Colonic mucosa (tissue), 4 donors: ENCODE results near the gene CFAP161. TPM values are rescaled to one million over a fixed set of nuclear protein-coding genes. Genes with fewer than 3 reads are reported as not detected.

Source experiments
- DNase-seq: peaks from one replicate; pipeline ENCODE4 v3.0.0-alpha.2; 2020
- H3K27ac ChIP-seq: fragments of 200-600 bp; one replicate; pipeline ENCODE4 v1.8.0; 2021
- H3K27me3 ChIP-seq: fragments of 200-600 bp; one replicate; pipeline ENCODE4 v1.8.0; 2021
- H3K36me3 ChIP-seq: fragments of 200-600 bp; one replicate; pipeline ENCODE4 v1.8.0; 2021
- H3K4me1 ChIP-seq: fragments of 200-600 bp; one replicate; pipeline ENCODE4 v1.8.0; 2021; ENCODE audit warnings: mild to moderate bottlenecking
- H3K4me3 ChIP-seq: fragments of 200-600 bp; one replicate; pipeline ENCODE4 v1.8.0; 2021
- H3K9ac ChIP-seq, 2 donors: one replicate each; pipeline ENCODE4 v1.7.0; 2013; ENCODE audit warnings: control low read depth in 2 of 2, low read depth in 2 of 2, low read length in 2 of 2
- H3K9me3 ChIP-seq: fragments of 200-600 bp; one replicate; pipeline ENCODE4 v1.8.0; 2021
- CTCF ChIP-seq: fragments of 200-600 bp; IDR thresholded peaks from one replicate; pipeline ENCODE4 v1.8.0; 2022; ENCODE audit warnings: antibody characterized with exemption, mild to moderate bottlenecking
- intact Hi-C: fragments of 100-400 bp; cut with DNase I; formaldehyde crosslinking; loops from one replicate; pipeline ENCODE4 v1.14.1; 2022
- total RNA-seq, 2 donors: library from RNA; stranded (reverse); fragmentation: NEBNext Ultra II Directional in 1 of 2; extraction: Animal tissue kit (Norgen Biotek cat#: 25700) in 1 of 2; gene quantifications; one replicate each; pipeline ENCODE4 v1.2.1, GENCODE V29; 2021
- donor health status: healthy.
- donor health status: DM: no; HTN: no; CAD: no.
- donor health status: DM: no; HTN: no; CAD: no.

Gene CFAP161
- total RNA-seq, 2 donors from 2014 or later: 0.21 TPM; not detected in 1

- TF ChIP-seq CTCF: no peak
- Histone ChIP-seq H3K27ac (no peak overlapping the region), H3K36me3 (no peaks in the 10 kb centered on the region), H3K4me1 (no peaks in the 10 kb centered on the region), H3K27me3 (no peaks in the 10 kb centered on the region), H3K9ac (no peak overlapping the region), H3K4me3 (no peak overlapping the region), H3K9me3 (no peaks in the 10 kb centered on the region)
- intact Hi-C loops: no loop called here
- DNase-seq: no peak
These were observed 55.7 kb downstream of the CFAP161 start for GRCh38 chr15:81189583-81190283.

- Histone ChIP-seq H3K9ac (no peak overlapping the region), H3K9me3 (no peaks in the 10 kb centered on the region), H3K4me3 (no peak overlapping the region), H3K4me1 (no peaks in the 10 kb centered on the region), H3K36me3 (no peaks in the 10 kb centered on the region), H3K27ac (no peak overlapping the region), H3K27me3 (no peaks in the 10 kb centered on the region)
- intact Hi-C loops: no loop called here
- no peak for DNase-seq
- no peak for TF ChIP-seq CTCF
These were observed 56.9 kb downstream of the CFAP161 start for GRCh38 chr15:81190922-81191507.

GRCh38 chr15:81191701-81192100, 57.6 kb downstream of the CFAP161 start:
- no peaks in the 10 kb centered on the region for H3K4me1 ChIP-seq
- no peak for TF ChIP-seq CTCF

GRCh38 chr15:81194723-81195122, 60.7 kb downstream of the CFAP161 start:
- no peaks in the 10 kb centered on the region for H3K27me3 ChIP-seq
- H3K27ac ChIP-seq: no peak overlapping the region
- no peak overlapping the region for H3K9ac ChIP-seq
- intact Hi-C loops: no loop called here
- TF ChIP-seq CTCF: no peak
- no peak overlapping the region for H3K4me3 ChIP-seq
- no peaks in the 10 kb centered on the region for H3K36me3 ChIP-seq
- no peak for DNase-seq
- H3K4me1 ChIP-seq: no peaks in the 10 kb centered on the region
- no peaks in the 10 kb centered on the region for H3K9me3 ChIP-seq

More at GRCh38 chr15:81191701-81192100, 57.6 kb downstream of the CFAP161 start:
- no peaks in the 10 kb centered on the region for H3K9me3 ChIP-seq
- no peaks in the 10 kb centered on the region for H3K36me3 ChIP-seq
- H3K27ac ChIP-seq: no peak overlapping the region
- no peak overlapping the region for H3K9ac ChIP-seq
- H3K4me3 ChIP-seq: no peak overlapping the region
- no peak for DNase-seq
- intact Hi-C loops: no loop called here
- no peaks in the 10 kb centered on the region for H3K27me3 ChIP-seq

GRCh38 chr15:81195339-81195864, 61.3 kb downstream of the CFAP161 start:
- Histone ChIP-seq H3K36me3 (no peaks in the 10 kb centered on the region), H3K9me3 (no peaks in the 10 kb centered on the region), H3K27ac (no peak overlapping the region), H3K27me3 (no peaks in the 10 kb centered on the region), H3K9ac (no peak overlapping the region), H3K4me3 (no peak overlapping the region), H3K4me1 (no peaks in the 10 kb centered on the region)
- no peak for TF ChIP-seq CTCF
- DNase-seq: no peak
- intact Hi-C loops: no loop called here
